IMR-90 (cell line): ENCODE data around the gene WDR13. TPM values are rescaled to one million over a fixed set of nuclear protein-coding genes. Genes with fewer than 3 reads are reported as not detected.

Source experiments
- ATAC-seq: fragments of 200-7000 bp; cut with Tn5 transposase; 2 replicates; pipeline ENCODE4 v1.9.1; 2020; ENCODE audit warnings: low read depth, mild to moderate bottlenecking, moderate library complexity
- BruUV-seq: library from RNA; stranded (reverse); fragments of 400-500 nt; replicated peaks from 2 replicates; lab custom pipeline; 2021; lab: Mats Ljungman, UMichigan
- CTCF ChIA-PET: fragments of 300-600 bp; formaldehyde crosslinking; extraction: SDS; loops from one replicate; lab custom pipeline; 2021; ENCODE audit warnings: antibody characterized with exemption; lab: Yijun Ruan, JAX
- POLR2A ChIA-PET: fragments of 300-600 bp; sonication (Branson Sonifier 250); formaldehyde crosslinking; loops from one replicate; lab custom pipeline; 2022; ENCODE audit warnings: antibody characterized with exemption; ENCODE audit not compliant: unreplicated experiment; lab: Charles Lee
- DNase-seq: peaks from one replicate; pipeline ENCODE4 v3.0.0; 2013
- H2AFZ ChIP-seq: replicated peaks from 2 replicates; pipeline ENCODE3; 2013; ENCODE audit warnings: low read length, mild to moderate bottlenecking; ENCODE audit not compliant: poor library complexity
- H2AK5ac ChIP-seq: 2 replicates; pipeline ENCODE4 v1.6.1; 2013; ENCODE audit warnings: low read depth, low read length, inconsistent platforms
- H2AK9ac ChIP-seq: replicated peaks from 2 replicates; pipeline ENCODE3; 2013; ENCODE audit warnings: mild to moderate bottlenecking, low read depth, low read length, moderate library complexity; ENCODE audit not compliant: poor library complexity
- H2BK120ac ChIP-seq: 2 replicates; pipeline ENCODE4 v1.6.1; 2013; ENCODE audit warnings: low read depth, low read length, inconsistent platforms
- H2BK15ac ChIP-seq: 3 replicates; pipeline ENCODE4 v1.6.1; 2013; ENCODE audit warnings: low read depth, low read length, inconsistent platforms
- H2BK20ac ChIP-seq: 2 replicates; pipeline ENCODE4 v1.6.1; 2013; ENCODE audit warnings: low read depth, mild to moderate bottlenecking, inconsistent platforms, low read length, moderate library complexity
- H2BK5ac ChIP-seq: 2 replicates; pipeline ENCODE4 v1.6.1; 2013; ENCODE audit warnings: mild to moderate bottlenecking, low read depth, low read length, inconsistent platforms; ENCODE audit not compliant: poor library complexity, severe bottlenecking
- H3K14ac ChIP-seq: replicated peaks from 2 replicates; pipeline ENCODE4 v1.6.1; 2013; ENCODE audit warnings: low read depth, low read length, inconsistent platforms
- H3K18ac ChIP-seq: 2 replicates; pipeline ENCODE4 v1.6.1; 2013; ENCODE audit warnings: low read depth, low read length, control low read depth
- H3K23ac ChIP-seq: 2 replicates; pipeline ENCODE4 v1.6.1; 2013; ENCODE audit warnings: low read depth, low read length, inconsistent platforms
- H3K27ac ChIP-seq: 2 replicates; pipeline ENCODE4 v1.5.1; 2013; ENCODE audit warnings: mild to moderate bottlenecking, control low read depth, low read length; ENCODE audit not compliant: insufficient read depth
- H3K27me3 ChIP-seq: 2 replicates; pipeline ENCODE4 v1.6.1; 2013; ENCODE audit warnings: low read length; ENCODE audit not compliant: control insufficient read depth, insufficient read depth
- H3K36me3 ChIP-seq: 2 replicates; pipeline ENCODE4 v1.6.1; 2013; ENCODE audit warnings: low read length, mixed read lengths; ENCODE audit not compliant: control insufficient read depth, insufficient read depth
- H3K4ac ChIP-seq: 2 replicates; pipeline ENCODE4 v1.6.1; 2013; ENCODE audit warnings: low read depth, low read length, inconsistent platforms
- H3K4me1 ChIP-seq: 2 replicates; pipeline ENCODE4 v1.6.1; 2013; ENCODE audit warnings: low read length, mixed read lengths; ENCODE audit not compliant: control insufficient read depth, insufficient read depth
- H3K4me2 ChIP-seq: 2 replicates; pipeline ENCODE4 v1.6.1; 2013; ENCODE audit warnings: low read depth, mild to moderate bottlenecking, control low read depth, low read length, moderate library complexity
- H3K4me3 ChIP-seq: 2 replicates; pipeline ENCODE4 v1.5.1; 2013; ENCODE audit warnings: low read depth, mild to moderate bottlenecking, control low read depth, low read length, moderate library complexity; ENCODE audit not compliant: insufficient read depth
- H3K56ac ChIP-seq: 2 replicates; pipeline ENCODE4 v1.6.1; 2013; ENCODE audit warnings: low read length, inconsistent platforms; ENCODE audit not compliant: insufficient read depth; ENCODE audit errors: extremely low read depth
- H3K79me1 ChIP-seq, 2 experiments: 2 replicates each; pipeline ENCODE4 v1.6.1; 2013; ENCODE audit warnings: low read length in 2 of 2, inconsistent platforms in 1 of 2, low read depth in 1 of 2
- H3K9ac ChIP-seq: 2 replicates; pipeline ENCODE4 v1.6.1; 2013; ENCODE audit warnings: low read depth, low read length, control low read depth
- H3K9me1 ChIP-seq: 2 replicates; pipeline ENCODE4 v1.6.1; 2013; ENCODE audit warnings: low read length, inconsistent platforms; ENCODE audit not compliant: insufficient read depth
- H3K9me3 ChIP-seq: 2 replicates; pipeline ENCODE4 v1.6.1; 2013; ENCODE audit warnings: low read length; ENCODE audit not compliant: control insufficient read depth, insufficient read depth
- H4K20me1 ChIP-seq: 2 replicates; pipeline ENCODE4 v1.6.1; 2013; ENCODE audit warnings: low read length, inconsistent platforms; ENCODE audit not compliant: insufficient read depth
- H4K5ac ChIP-seq: 2 replicates; pipeline ENCODE4 v1.6.1; 2013; ENCODE audit warnings: mild to moderate bottlenecking, low read depth, low read length, control low read depth
- H4K8ac ChIP-seq, 2 experiments: 2 replicates each; pipeline ENCODE4 v1.6.1; 2013; ENCODE audit warnings: low read depth in 2 of 2, low read length in 2 of 2, control low read depth in 1 of 2, inconsistent platforms in 1 of 2
- H4K91ac ChIP-seq: 2 replicates; pipeline ENCODE4 v1.6.1; 2013; ENCODE audit warnings: low read depth, low read length, inconsistent platforms; ENCODE audit not compliant: insufficient read depth
- BHLHE40 ChIP-seq: fragments of 150-350 bp; IDR thresholded peaks from 2 replicates; pipeline ENCODE4 v1.6.1; 2016; ENCODE audit warnings: mild to moderate bottlenecking, low read depth, low read length
- CEBPB ChIP-seq: IDR thresholded peaks from 2 replicates; pipeline ENCODE4 v1.6.1; 2012; ENCODE audit warnings: low read depth, low read length, improper control_type of control experiment
- CHD1 ChIP-seq: IDR thresholded peaks from 2 replicates; pipeline ENCODE4 v1.6.1; 2012; ENCODE audit warnings: low read depth, low read length, improper control_type of control experiment
- CTCF ChIP-seq: conservative IDR thresholded peaks from 2 replicates; pipeline ENCODE4 v1.5.1; 2012; ENCODE audit warnings: mild to moderate bottlenecking, low read depth, low read length, improper control_type of control experiment
- FOS ChIP-seq: fragments of 150-350 bp; IDR thresholded peaks from 2 replicates; pipeline ENCODE4 v1.6.1; 2016; ENCODE audit warnings: low read depth, low read length
- MAFK ChIP-seq: IDR thresholded peaks from 2 replicates; pipeline ENCODE4 v1.6.1; 2012; ENCODE audit warnings: low read depth, low read length, improper control_type of control experiment
- MAZ ChIP-seq: IDR thresholded peaks from 2 replicates; pipeline ENCODE4 v1.6.1; 2012; ENCODE audit warnings: low read depth, mild to moderate bottlenecking, low read length, improper control_type of control experiment, moderate library complexity, borderline replicate concordance
- MXI1 ChIP-seq: IDR thresholded peaks from 2 replicates; pipeline ENCODE4 v1.6.1; 2012; ENCODE audit warnings: low read depth, mild to moderate bottlenecking, low read length, moderate library complexity, borderline replicate concordance
- NFE2L2 ChIP-seq: fragments of 150-350 bp; IDR thresholded peaks from 2 replicates; pipeline ENCODE4 v1.6.1; 2016; ENCODE audit warnings: low read depth, mild to moderate bottlenecking, low read length
- POLR2A ChIP-seq: IDR thresholded peaks from 2 replicates; pipeline ENCODE4 v1.6.1; 2012; ENCODE audit warnings: mild to moderate bottlenecking, low read depth, low read length
- RAD21 ChIP-seq: IDR thresholded peaks from 2 replicates; pipeline ENCODE4 v1.6.1; 2012; ENCODE audit warnings: low read length, improper control_type of control experiment
- RCOR1 ChIP-seq: IDR thresholded peaks from 2 replicates; pipeline ENCODE4 v1.6.1; 2012; ENCODE audit warnings: mild to moderate bottlenecking, low read length, improper control_type of control experiment; ENCODE audit not compliant: insufficient replicate concordance
- RFX5 ChIP-seq: IDR thresholded peaks from 2 replicates; pipeline ENCODE4 v1.8.0; 2012; ENCODE audit warnings: low read depth, mild to moderate bottlenecking, low read length, moderate library complexity
- SMC3 ChIP-seq: fragments of 150-350 bp; IDR thresholded peaks from 2 replicates; pipeline ENCODE4 v1.6.1; 2016; ENCODE audit warnings: low read depth, mild to moderate bottlenecking, antibody characterized with exemption, low read length, moderate library complexity
- USF2 ChIP-seq: fragments of 150-350 bp; IDR thresholded peaks from 2 replicates; pipeline ENCODE4 v1.6.1; 2017; ENCODE audit warnings: mild to moderate bottlenecking, antibody characterized with exemption, low read length, low read depth
- WGBS, 2 experiments: methylation state at CpG; one replicate each; pipeline versions ENCODE4 v1.1.5 to v1.1.7; 2013; ENCODE audit warnings: missing lambda C conversion rate in 2 of 2; ENCODE audit not compliant: insufficient read length in 1 of 2; ENCODE audit errors: extremely low coverage in 2 of 2; 5-methylcytosine and 5-hydroxymethylcytosine counted together
- dilution Hi-C: fragments of 300-500 bp; cut with HindIII; formaldehyde crosslinking; loops from one replicate; pipeline ENCODE4 v1.14.3; 2018; ENCODE audit warnings: low sequenced_read_pairs; ENCODE audit not compliant: unreplicated experiment
- in situ Hi-C: fragments of 300-500 bp; cut with MboI; formaldehyde crosslinking; loops from 3 replicates; pipeline ENCODE4 v1.14.3; 2019; ENCODE audit warnings: low sequenced_read_pairs, inconsistent platforms, mixed read lengths
- intact Hi-C: fragments of 100-400 bp; cut with micrococcal nuclease; formaldehyde crosslinking; loops from 2 replicates; pipeline ENCODE4 v1.10.0; 2022
- polyA plus RNA-seq, 3 experiments: library from polyadenylated mRNA; depleted of rRNA; stranded (reverse); fragments of >200 nt; gene quantifications; 2 replicates each; pipeline ENCODE4 v1.2.3, GENCODE V29; 2012; ENCODE audit warnings: low replicate concordance in 1 of 3
- total RNA-seq: library from RNA; depleted of rRNA; stranded (reverse); fragments of >200 nt; gene quantifications from 2 replicates; pipeline ENCODE4 v1.2.3, GENCODE V29; 2012
- TF ChIP-seq, protein P1 (sequence below): fragments of 150-350 bp; IDR thresholded peaks from 2 replicates; pipeline ENCODE4 v1.6.1; 2016; ENCODE audit warnings: low read depth, mild to moderate bottlenecking, low read length, moderate library complexity, borderline replicate concordance

Gene WDR13
- total and polyA plus RNA-seq, 2 of the 4 experiments (the other 2 are of a cell fraction), result 62.7 to 153 TPM

DNA sequence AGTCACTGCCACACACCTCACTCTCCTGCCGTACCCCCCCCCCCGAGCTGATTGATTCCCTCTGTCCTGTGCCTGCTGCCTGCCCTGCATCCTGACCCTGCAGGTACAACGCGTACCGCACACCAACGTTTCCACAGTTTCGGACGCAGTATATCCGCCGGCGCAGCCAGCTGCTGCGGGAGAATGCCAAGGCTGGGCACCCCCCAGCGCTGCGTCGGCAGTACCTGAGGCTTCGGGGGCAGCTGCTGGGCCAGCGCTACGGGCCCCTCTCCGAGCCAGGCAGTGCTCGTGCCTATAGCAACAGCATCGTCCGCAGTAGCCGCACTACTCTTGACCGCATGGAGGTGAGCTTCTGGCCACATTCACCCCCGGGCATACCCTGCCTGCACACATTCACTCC, 1.3 kb downstream of the WDR13 start:
- no peak overlapping the region for H2BK5ac ChIP-seq
- TF ChIP-seq MAFK (no peak), CEBPB (no peak), POLR2A (no peak), RCOR1 (no peak), NFE2L2 (no peak), MXI1 (no peak), CHD1 (no peak), SMC3 (no peak), BHLHE40 (no peak), USF2 (no peak), RFX5 (no peak), FOS (no peak), RAD21 (no peak), MAZ (no peak), CTCF (no peak)
- TF ChIP-seq, protein P1, sequence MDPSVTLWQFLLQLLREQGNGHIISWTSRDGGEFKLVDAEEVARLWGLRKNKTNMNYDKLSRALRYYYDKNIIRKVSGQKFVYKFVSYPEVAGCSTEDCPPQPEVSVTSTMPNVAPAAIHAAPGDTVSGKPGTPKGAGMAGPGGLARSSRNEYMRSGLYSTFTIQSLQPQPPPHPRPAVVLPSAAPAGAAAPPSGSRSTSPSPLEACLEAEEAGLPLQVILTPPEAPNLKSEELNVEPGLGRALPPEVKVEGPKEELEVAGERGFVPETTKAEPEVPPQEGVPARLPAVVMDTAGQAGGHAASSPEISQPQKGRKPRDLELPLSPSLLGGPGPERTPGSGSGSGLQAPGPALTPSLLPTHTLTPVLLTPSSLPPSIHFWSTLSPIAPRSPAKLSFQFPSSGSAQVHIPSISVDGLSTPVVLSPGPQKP, result no peak

More for the DNA sequence above, 1.3 kb downstream of the WDR13 start:
- BruUV-seq, result no TSS peak
- no peak overlapping the region for H2BK15ac ChIP-seq
- peak overlapping the region; percentile 78 for H2AK5ac ChIP-seq
- peak overlapping the region; percentile 62; the same call in 1 of the 2 replicates for H3K4me3 ChIP-seq
- no peak for DNase-seq
- peak overlapping the region; percentile 75; the same call in 1 of the 2 replicates for H3K14ac ChIP-seq
- peaks cover 3 to 10% of the 10 kb centered on the region in 2 experiments; a peak in 2 of 4 replicates for H3K79me1 ChIP-seq
- H4K5ac ChIP-seq, result peak overlapping the region; percentile 89
- WGBS, 2 experiments, result 84% methylated on average over 13 of the region's 25 CpGs; no CpG with 5 or more reads in 1 of the 2 experiments
- dilution Hi-C loops, result no loop called here
- 0 out of 2 replicates have a peak, but pooled peaks cover 1% of the 10 kb centered on the region for H3K4me1 ChIP-seq
- no peak overlapping the region for H3K18ac ChIP-seq
- peak overlapping the region; percentile 93 for H3K4me2 ChIP-seq
- ChIA-PET POLR2A (interaction anchor here (0.5 kb wide), 1 partner anchor 137 kb away, joined by 3 read pairs; no protein-coding TSS in a partner anchor), CTCF (interaction anchor here (0.6 kb wide), 2 partner anchors 38 to 1050 kb away, joined by 3 to 9 read pairs; no protein-coding TSS in a partner anchor)
- ATAC-seq, result no peak
- H3K4ac ChIP-seq, result peak overlapping the region; percentile 93
- intact Hi-C loops, result no loop called here
- no peak overlapping the region for H2BK120ac ChIP-seq
- H3K9me1 ChIP-seq, result no peaks in the 10 kb centered on the region
- peak overlapping the region; percentile 75 to 86 for H4K8ac ChIP-seq
- H4K20me1 ChIP-seq, result no peaks in the 10 kb centered on the region
- peak overlapping the region; percentile 96 for H2AFZ ChIP-seq
- H2BK20ac ChIP-seq, result no peak overlapping the region
- no peaks in the 10 kb centered on the region for H3K27me3 ChIP-seq
- H2AK9ac ChIP-seq, result peak overlapping the region; percentile 100
- peak overlapping the region; percentile 73; the same call in 1 of the 2 replicates for H4K91ac ChIP-seq
- H3K9ac ChIP-seq, result peak overlapping the region; percentile 66
- no peak overlapping the region for H3K23ac ChIP-seq
- no peak overlapping the region for H3K56ac ChIP-seq
- H3K9me3 ChIP-seq, result no peaks in the 10 kb centered on the region
- peaks cover 18% of the 10 kb centered on the region; the same call in 1 of the 2 replicates for H3K36me3 ChIP-seq
- H3K27ac ChIP-seq, result peak overlapping the region; percentile 47
- in situ Hi-C loops, result no loop called here
